Measurements from ENCODE around the gene SLC7A5. TPM values are rescaled to one million over a fixed set of nuclear protein-coding genes. Genes with fewer than 3 reads are reported as not detected.

Gene SLC7A5
- total and polyA plus RNA-seq, 2 of the 13 experiments (the other 11 are each of a cell fraction or from before 2014, with no cell fraction given): 79.6 to 155 TPM

DNA sequence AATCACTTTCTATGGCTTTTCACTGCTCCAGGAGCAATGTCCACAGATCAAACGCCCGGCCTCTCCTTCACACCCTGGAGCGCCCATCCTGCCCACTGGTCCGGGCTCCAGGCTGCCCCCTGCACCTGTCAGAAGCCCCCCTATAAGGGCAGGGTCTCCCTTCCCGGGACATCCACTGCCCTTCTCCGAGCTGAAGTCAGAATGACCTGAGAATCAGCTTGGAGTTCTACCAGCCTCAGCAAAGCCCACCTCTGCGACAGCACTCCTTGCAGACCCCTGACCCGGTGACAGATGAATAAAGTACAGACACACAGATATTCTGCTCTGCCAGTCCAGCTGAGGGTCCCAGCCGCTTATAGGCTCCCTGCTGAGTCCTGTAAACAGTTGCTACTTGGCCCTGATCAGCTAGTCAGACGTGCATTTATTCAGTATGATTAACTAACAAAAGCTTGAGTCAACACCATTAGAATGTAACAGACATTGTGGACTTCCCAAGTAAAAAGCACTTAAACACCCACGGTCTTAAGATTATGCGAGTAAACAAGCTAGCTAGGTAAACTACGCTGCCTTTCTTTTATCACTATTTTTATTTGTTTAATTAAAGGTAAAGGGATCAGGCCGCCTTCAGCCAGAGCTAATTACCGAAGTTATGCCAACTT lies 4.8 kb downstream of the SLC7A5 start (continued):
- TF ChIP-seq FOXA1 (IDR thresholded peaks at IDR 0.05) (no peak), FOXA1 (CRISPR knock-in tag; IDR thresholded peaks at IDR 0.05) (peak; percentile 26; the same call in 1 of the 2 replicates), KDM2A (CRISPR knock-in tag; IDR thresholded peaks at IDR 0.05; ENCODE audit: borderline replicate concordance, low read depth) (no peak), ZSCAN9 (CRISPR knock-in tag; IDR thresholded peaks at IDR 0.05; ENCODE audit: borderline replicate concordance) (no peak), ZNF687 (CRISPR knock-in tag; IDR thresholded peaks at IDR 0.05) (0 out of 2 replicates have a peak, but pooled peaks have one; percentile 23), ZNF576 (CRISPR knock-in tag; IDR thresholded peaks at IDR 0.05) (no peak), SAP130 (CRISPR knock-in tag; IDR thresholded peaks at IDR 0.05; ENCODE audit: low read depth) (no peak), PRMT3 (CRISPR knock-in tag; IDR thresholded peaks at IDR 0.05; ENCODE audit: borderline replicate concordance, low read depth) (no peak), ZNF619 (CRISPR knock-in tag; IDR thresholded peaks at IDR 0.05) (no peak), RNF2 (conservative IDR thresholded peaks at IDR 0.05; ENCODE audit: low read depth) (no peak), BRF2 (CRISPR knock-in tag; IDR thresholded peaks at IDR 0.05) (no peak), HOXA3 (CRISPR knock-in tag; IDR thresholded peaks at IDR 0.05) (0 out of 2 replicates have a peak, but pooled peaks have one; percentile 24), ZSCAN22 (CRISPR knock-in tag; IDR thresholded peaks at IDR 0.05) (no peak), CENPT (CRISPR knock-in tag; IDR thresholded peaks at IDR 0.05; ENCODE audit: low read depth) (no peak), ZNF414 (CRISPR knock-in tag; IDR thresholded peaks at IDR 0.05) (no peak)
- TF ChIP-seq, protein P1, sequence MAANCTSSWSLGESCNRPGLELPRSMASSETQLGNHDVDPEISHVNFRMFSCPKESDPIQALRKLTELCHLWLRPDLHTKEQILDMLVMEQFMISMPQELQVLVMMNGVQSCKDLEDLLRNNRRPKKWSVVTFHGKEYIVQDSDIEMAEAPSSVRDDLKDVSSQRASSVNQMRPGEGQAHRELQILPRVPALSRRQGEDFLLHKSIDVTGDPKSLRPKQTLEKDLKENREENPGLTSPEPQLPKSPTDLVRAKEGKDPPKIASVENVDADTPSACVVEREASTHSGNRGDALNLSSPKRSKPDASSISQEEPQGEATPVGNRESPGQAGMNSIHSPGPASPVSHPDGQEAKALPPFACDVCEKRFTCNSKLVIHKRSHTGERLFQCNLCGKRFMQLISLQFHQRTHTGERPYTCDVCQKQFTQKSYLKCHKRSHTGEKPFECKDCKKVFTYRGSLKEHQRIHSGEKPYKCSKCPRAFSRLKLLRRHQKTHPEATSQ (CRISPR knock-in tag; IDR thresholded peaks at IDR 0.05; ENCODE audit: borderline replicate concordance): no peak
- TF ChIP-seq, protein P2, sequence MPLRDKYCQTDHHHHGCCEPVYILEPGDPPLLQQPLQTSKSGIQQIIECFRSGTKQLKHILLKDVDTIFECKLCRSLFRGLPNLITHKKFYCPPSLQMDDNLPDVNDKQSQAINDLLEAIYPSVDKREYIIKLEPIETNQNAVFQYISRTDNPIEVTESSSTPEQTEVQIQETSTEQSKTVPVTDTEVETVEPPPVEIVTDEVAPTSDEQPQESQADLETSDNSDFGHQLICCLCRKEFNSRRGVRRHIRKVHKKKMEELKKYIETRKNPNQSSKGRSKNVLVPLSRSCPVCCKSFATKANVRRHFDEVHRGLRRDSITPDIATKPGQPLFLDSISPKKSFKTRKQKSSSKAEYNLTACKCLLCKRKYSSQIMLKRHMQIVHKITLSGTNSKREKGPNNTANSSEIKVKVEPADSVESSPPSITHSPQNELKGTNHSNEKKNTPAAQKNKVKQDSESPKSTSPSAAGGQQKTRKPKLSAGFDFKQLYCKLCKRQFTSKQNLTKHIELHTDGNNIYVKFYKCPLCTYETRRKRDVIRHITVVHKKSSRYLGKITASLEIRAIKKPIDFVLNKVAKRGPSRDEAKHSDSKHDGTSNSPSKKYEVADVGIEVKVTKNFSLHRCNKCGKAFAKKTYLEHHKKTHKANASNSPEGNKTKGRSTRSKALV (CRISPR knock-in tag; IDR thresholded peaks at IDR 0.05): no peak
- TF ChIP-seq, protein P3, sequence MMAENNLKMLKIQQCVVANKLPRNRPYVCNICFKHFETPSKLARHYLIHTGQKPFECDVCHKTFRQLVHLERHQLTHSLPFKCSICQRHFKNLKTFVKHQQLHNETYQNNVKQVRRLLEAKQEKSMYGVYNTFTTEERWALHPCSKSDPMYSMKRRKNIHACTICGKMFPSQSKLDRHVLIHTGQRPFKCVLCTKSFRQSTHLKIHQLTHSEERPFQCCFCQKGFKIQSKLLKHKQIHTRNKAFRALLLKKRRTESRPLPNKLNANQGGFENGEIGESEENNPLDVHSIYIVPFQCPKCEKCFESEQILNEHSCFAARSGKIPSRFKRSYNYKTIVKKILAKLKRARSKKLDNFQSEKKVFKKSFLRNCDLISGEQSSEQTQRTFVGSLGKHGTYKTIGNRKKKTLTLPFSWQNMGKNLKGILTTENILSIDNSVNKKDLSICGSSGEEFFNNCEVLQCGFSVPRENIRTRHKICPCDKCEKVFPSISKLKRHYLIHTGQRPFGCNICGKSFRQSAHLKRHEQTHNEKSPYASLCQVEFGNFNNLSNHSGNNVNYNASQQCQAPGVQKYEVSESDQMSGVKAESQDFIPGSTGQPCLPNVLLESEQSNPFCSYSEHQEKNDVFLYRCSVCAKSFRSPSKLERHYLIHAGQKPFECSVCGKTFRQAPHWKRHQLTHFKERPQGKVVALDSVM (CRISPR knock-in tag; IDR thresholded peaks at IDR 0.05): no peak
